ENCODE results near the gene VPS18. TPM values are rescaled to one million over a fixed set of nuclear protein-coding genes. Genes with fewer than 3 reads are reported as not detected.
A peak's percentile ranks its signal among the peaks of the same experiment; 100 is the strongest.

Gene VPS18
- total RNA-seq, 2 experiments from 2014 or later, result 20.1 to 21.2 TPM

GRCh38 chr15:40911693-40912092, 17.4 kb downstream of the VPS18 start:
- Mint-ChIP-seq H3K36me3 (no peaks in the 10 kb centered on the region), H3K27me3 (no peaks in the 10 kb centered on the region), H3K4me3 (no peak overlapping the region), H3K27ac (no peak overlapping the region), H3K4me1 (peaks cover 7% of the 10 kb centered on the region), H3K9me3 (no peaks in the 10 kb centered on the region)
- ATAC-seq (ENCODE audit: low read depth) (no peak), DNase-seq (no peak)
- POLR2A ChIA-PET, result no interaction called here

- H3K27me3 Mint-ChIP-seq, result no peaks in the 10 kb centered on the region
- no peak overlapping the region for H3K4me3 Mint-ChIP-seq
- no peaks in the 10 kb centered on the region for H3K9me3 Mint-ChIP-seq
- peaks cover 3% of the 10 kb centered on the region for H3K4me1 Mint-ChIP-seq
- H3K36me3 Mint-ChIP-seq, result no peaks in the 10 kb centered on the region
- no peak for ATAC-seq (ENCODE audit: low read depth)
- POLR2A ChIA-PET, result no interaction called here
- no peak for DNase-seq
- H3K27ac Mint-ChIP-seq, result no peak overlapping the region
These were observed 18.2 kb downstream of the VPS18 start for GRCh38 chr15:40912478-40912877.

DNA sequence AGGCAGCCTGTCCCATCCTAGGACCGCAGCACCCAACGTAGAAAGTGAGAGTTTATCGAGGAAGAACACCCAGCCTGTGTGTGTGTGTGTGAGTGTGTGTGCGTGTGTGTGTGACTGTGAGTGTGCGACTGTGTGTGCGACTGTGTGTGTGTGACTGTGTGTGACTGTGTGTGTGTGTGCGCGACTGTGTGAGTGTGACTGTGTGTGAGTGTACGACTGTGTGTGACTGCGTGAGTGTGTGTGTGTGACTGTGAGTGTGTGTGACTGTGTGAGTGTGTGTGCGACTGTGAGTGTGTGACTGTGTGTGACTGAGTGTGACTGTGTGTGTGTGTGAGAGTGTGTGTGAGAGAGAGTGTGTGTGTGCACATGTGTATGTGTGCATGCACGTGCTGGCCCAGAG, 19.8 kb downstream of the VPS18 start:
- H3K27me3 Mint-ChIP-seq, result no peaks in the 10 kb centered on the region
- no peak overlapping the region for H3K4me3 Mint-ChIP-seq
- ATAC-seq (ENCODE audit: low read depth) (no peak), DNase-seq (no peak)
- peak overlapping the region; percentile 14 for H3K27ac Mint-ChIP-seq
- H3K36me3 Mint-ChIP-seq, result no peaks in the 10 kb centered on the region
- H3K4me1 Mint-ChIP-seq, result peaks cover 2% of the 10 kb centered on the region
- no peaks in the 10 kb centered on the region for H3K9me3 Mint-ChIP-seq
- POLR2A ChIA-PET, result no interaction called here

GRCh38 chr15:40914486-40914885, 20.2 kb downstream of the VPS18 start:
- Mint-ChIP-seq H3K36me3 (no peaks in the 10 kb centered on the region), H3K4me3 (no peak overlapping the region), H3K4me1 (peaks cover 2% of the 10 kb centered on the region), H3K9me3 (no peaks in the 10 kb centered on the region), H3K27ac (no peak overlapping the region), H3K27me3 (no peaks in the 10 kb centered on the region)
- ATAC-seq (ENCODE audit: low read depth) (no peak), DNase-seq (no peak)
- POLR2A ChIA-PET, result no interaction called here

DNA sequence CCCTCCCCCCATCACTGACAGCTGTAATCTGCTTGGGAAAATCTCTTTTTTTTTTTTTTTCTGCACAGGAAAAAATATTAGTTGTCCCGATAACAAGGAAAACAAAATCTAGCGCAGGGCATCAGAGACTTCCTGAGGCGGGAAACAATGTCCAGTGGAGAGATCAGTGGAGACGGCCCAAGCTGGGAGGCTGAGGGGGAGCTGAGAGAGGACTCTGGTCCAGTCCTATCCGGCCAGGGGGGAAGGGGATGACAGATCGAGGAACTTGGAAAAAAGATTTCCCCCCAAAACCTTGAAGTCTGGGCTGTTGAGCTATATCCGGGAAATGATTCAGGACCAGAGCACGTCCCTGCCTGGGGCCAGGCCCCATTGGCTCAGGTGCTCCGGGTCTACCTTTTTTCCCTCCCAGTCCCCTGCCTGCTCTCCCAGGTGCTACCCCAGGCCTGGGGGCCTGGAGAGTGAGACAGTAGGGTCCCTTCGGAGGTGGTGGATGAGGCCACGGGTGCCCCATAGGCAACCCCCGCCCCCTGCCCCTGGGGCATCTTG, 20.9 kb downstream of the VPS18 start:
- POLR2A ChIA-PET, result interaction anchor here (0.9 kb wide), 1 partner anchor 8 kb away, joined by 3 read pairs; no protein-coding TSS in a partner anchor
- DNase-seq (no peak), ATAC-seq (ENCODE audit: low read depth) (no peak)
- H3K27ac Mint-ChIP-seq, result no peak overlapping the region
- no peaks in the 10 kb centered on the region for H3K9me3 Mint-ChIP-seq
- no peaks in the 10 kb centered on the region for H3K27me3 Mint-ChIP-seq
- H3K36me3 Mint-ChIP-seq, result no peaks in the 10 kb centered on the region
- H3K4me1 Mint-ChIP-seq, result peaks cover 2% of the 10 kb centered on the region
- H3K4me3 Mint-ChIP-seq, result no peak overlapping the region

DNA sequence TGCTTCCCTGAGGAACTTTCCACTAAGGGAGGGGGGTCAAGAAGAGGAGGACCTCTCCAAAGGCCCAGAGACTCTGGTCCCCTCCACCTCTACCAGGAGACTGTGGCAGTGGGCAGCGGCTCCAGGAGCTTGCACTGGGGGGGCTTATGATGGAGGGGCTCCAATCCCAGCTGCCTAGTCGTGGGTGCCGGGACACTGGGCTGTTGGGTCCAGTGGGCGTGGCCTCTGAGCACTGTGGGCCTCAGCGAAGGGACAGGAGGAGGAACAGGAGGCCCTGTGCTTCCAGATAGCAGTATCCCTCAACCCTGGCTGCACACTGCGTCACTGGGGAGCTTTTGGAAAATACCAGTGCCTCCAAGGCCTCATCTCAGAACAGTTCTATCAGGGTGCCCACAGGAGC, 21.4 kb downstream of the VPS18 start:
- no peaks in the 10 kb centered on the region for H3K9me3 Mint-ChIP-seq
- DNase-seq, result no peak
- no peaks in the 10 kb centered on the region for H3K36me3 Mint-ChIP-seq
- no peak overlapping the region for H3K4me3 Mint-ChIP-seq
- no peak overlapping the region for H3K27ac Mint-ChIP-seq
- no peak for ATAC-seq (ENCODE audit: low read depth)
- H3K27me3 Mint-ChIP-seq, result no peaks in the 10 kb centered on the region
- H3K4me1 Mint-ChIP-seq, result peaks cover 2% of the 10 kb centered on the region
- POLR2A ChIA-PET, result interaction anchor here (0.9 kb wide), 1 partner anchor 8 kb away, joined by 3 read pairs; no protein-coding TSS in a partner anchor

DNA sequence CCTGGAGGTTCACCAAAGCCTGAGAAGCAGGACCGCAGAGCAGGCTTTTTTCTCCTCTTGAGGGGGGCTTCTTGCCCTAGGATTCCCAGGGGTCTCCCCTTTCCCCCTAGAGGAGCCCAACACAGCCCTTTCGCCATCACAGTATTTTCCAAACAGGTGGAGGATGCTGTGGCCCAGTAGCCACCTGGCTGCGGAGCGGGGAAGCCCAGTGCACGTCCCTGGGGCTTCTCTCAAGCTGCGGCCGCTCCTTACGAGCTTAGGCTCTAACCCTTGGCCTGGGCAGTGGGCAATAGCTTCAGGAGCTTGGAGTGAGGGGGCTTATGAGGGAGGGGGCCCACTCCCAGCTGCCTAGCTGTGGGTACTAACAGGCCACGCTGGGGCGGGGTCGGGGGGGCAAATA, 23.3 kb downstream of the VPS18 start:
- POLR2A ChIA-PET, result no interaction called here
- ATAC-seq (ENCODE audit: low read depth) (no peak), DNase-seq (no peak)
- peaks cover 2% of the 10 kb centered on the region for H3K4me1 Mint-ChIP-seq
- H3K27me3 Mint-ChIP-seq, result peaks cover 2% of the 10 kb centered on the region
- H3K27ac Mint-ChIP-seq, result no peak overlapping the region
- no peak overlapping the region for H3K4me3 Mint-ChIP-seq
- H3K9me3 Mint-ChIP-seq, result no peaks in the 10 kb centered on the region
- no peaks in the 10 kb centered on the region for H3K36me3 Mint-ChIP-seq

- no peak for ATAC-seq (ENCODE audit: low read depth)
- Mint-ChIP-seq H3K4me3 (no peak overlapping the region), H3K36me3 (no peaks in the 10 kb centered on the region), H3K4me1 (peaks cover 2% of the 10 kb centered on the region), H3K27me3 (peaks cover 2% of the 10 kb centered on the region), H3K27ac (no peak overlapping the region), H3K9me3 (no peaks in the 10 kb centered on the region)
- POLR2A ChIA-PET, result interaction anchor here (1.1 kb wide), 1 partner anchor 35 kb away, joined by 3 read pairs; the partner anchor contains the start of gene CHAC1
- no peak for DNase-seq
These were observed 24.0 kb downstream of the VPS18 start for GRCh38 chr15:40918146-40918798.

DNA sequence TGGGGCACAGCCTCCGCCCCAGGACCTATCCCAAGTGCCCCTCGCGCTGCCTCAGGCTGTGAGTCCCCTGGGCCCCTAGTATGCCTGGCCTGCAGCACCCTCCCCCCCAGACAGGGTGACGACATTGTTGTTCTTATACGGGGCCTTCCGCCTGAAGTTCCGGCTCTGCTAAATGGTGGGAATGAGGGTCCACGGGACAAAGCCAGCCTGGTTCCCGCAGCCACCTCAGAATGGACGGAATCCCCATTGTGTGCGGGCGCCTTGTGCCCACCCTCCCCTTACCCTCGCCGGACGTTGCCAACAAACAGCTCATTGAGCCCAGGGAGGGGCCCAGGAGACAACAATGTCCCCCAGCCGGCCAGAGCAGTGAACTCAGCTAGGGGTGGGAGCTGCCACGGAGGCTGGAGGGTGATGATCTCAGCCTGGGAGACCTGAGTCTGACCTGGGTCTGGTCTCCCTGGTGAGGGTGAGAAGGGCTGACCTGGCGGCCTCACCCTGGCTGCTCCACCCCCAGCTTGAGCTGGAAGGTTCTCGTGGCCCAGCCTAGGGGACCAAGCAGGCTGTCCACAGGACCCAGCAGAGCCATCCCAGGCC, 24.6 kb downstream of the VPS18 start:
- POLR2A ChIA-PET, result interaction anchor here (1.1 kb wide), 1 partner anchor 34 kb away, joined by 3 read pairs; the partner anchor contains the start of gene CHAC1
- no peaks in the 10 kb centered on the region for H3K9me3 Mint-ChIP-seq
- H3K27me3 Mint-ChIP-seq, result peaks cover 4% of the 10 kb centered on the region
- H3K27ac Mint-ChIP-seq, result no peak overlapping the region
- no peak for ATAC-seq (ENCODE audit: low read depth)
- no peak for DNase-seq
- H3K4me3 Mint-ChIP-seq, result no peak overlapping the region
- no peaks in the 10 kb centered on the region for H3K36me3 Mint-ChIP-seq
- H3K4me1 Mint-ChIP-seq, result peaks cover 2% of the 10 kb centered on the region

DNA sequence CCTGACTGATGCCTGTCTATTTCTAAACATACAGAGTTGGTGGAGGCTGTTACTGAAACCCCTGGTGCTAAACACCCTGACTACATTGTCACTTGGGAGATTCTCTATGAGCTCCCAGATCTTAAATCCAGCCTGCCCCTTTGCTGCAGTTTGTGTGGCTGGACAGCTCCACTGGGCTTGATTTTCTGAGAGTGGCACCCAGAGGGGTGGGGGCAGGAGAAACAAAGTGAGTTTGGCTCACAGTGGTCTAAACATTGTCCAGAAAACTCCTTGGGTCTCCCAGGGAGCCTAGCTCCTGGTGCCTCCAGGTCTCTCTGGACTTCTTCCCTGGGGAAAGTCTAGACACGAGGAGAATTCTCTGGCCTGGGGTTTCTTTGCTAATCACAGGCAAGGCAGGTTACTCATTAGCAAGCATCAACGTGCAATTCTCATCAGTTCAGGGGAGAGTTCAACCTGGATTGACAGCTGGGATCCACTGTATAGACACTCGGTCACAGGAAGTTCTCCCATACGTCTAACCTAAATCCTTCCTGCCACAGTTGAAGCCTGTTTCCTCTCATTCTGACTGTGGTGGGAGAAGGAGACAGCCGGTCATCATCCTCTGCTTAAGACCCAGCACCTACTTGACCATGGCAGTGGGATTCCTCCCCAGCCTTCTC, 27.8 kb downstream of the VPS18 start:
- POLR2A ChIA-PET, result no interaction called here
- H3K27ac Mint-ChIP-seq, result no peak overlapping the region
- ATAC-seq (ENCODE audit: low read depth) (no peak), DNase-seq (no peak)
- H3K4me3 Mint-ChIP-seq, result no peak overlapping the region
- no peaks in the 10 kb centered on the region for H3K9me3 Mint-ChIP-seq
- H3K27me3 Mint-ChIP-seq, result peaks cover 33% of the 10 kb centered on the region
- no peaks in the 10 kb centered on the region for H3K36me3 Mint-ChIP-seq
- H3K4me1 Mint-ChIP-seq, result peaks cover 2% of the 10 kb centered on the region

- H3K36me3 Mint-ChIP-seq, result no peaks in the 10 kb centered on the region
- H3K4me1 Mint-ChIP-seq, result peaks cover 4% of the 10 kb centered on the region
- no peak overlapping the region for H3K27ac Mint-ChIP-seq
- peaks cover 38% of the 10 kb centered on the region for H3K27me3 Mint-ChIP-seq
- ATAC-seq (ENCODE audit: low read depth) (no peak), DNase-seq (no peak)
- H3K9me3 Mint-ChIP-seq, result no peaks in the 10 kb centered on the region
- POLR2A ChIA-PET, result no interaction called here
- H3K4me3 Mint-ChIP-seq, result no peak overlapping the region
These were observed 28.4 kb downstream of the VPS18 start for GRCh38 chr15:40922608-40923005.

- H3K27me3 Mint-ChIP-seq, result peaks cover 43% of the 10 kb centered on the region
- POLR2A ChIA-PET, result interaction anchor here (2.8 kb wide), 1 partner anchor 18 kb away, joined by 11 read pairs; no protein-coding TSS in a partner anchor
- H3K27ac Mint-ChIP-seq, result no peak overlapping the region
- H3K36me3 Mint-ChIP-seq, result no peaks in the 10 kb centered on the region
- H3K4me1 Mint-ChIP-seq, result peaks cover 5% of the 10 kb centered on the region
- DNase-seq (no peak), ATAC-seq (ENCODE audit: low read depth) (no peak)
- H3K9me3 Mint-ChIP-seq, result no peaks in the 10 kb centered on the region
- no peak overlapping the region for H3K4me3 Mint-ChIP-seq
These were observed 29.3 kb downstream of the VPS18 start for GRCh38 chr15:40923551-40923950.

- Mint-ChIP-seq H3K9me3 (no peaks in the 10 kb centered on the region), H3K27ac (no peak overlapping the region), H3K36me3 (no peaks in the 10 kb centered on the region), H3K4me3 (no peak overlapping the region), H3K27me3 (peaks cover 61% of the 10 kb centered on the region), H3K4me1 (peaks cover 17% of the 10 kb centered on the region)
- ATAC-seq (ENCODE audit: low read depth), result no peak
- DNase-seq, result no peak
- POLR2A ChIA-PET, result interaction anchor here (2.8 kb wide), 1 partner anchor 16 kb away, joined by 11 read pairs; no protein-coding TSS in a partner anchor
These were observed 31.2 kb downstream of the VPS18 start for GRCh38 chr15:40925495-40925862.
